Measurements from ENCODE around the gene GABRB2. TPM values are rescaled to one million over a fixed set of nuclear protein-coding genes. Genes with fewer than 3 reads are reported as not detected.
"Not testable (repeated sequence)": the region's sequence is repeated elsewhere in the genome, so short reads cannot be mapped to it uniquely, and the experiment has no call there.

GABRB2 gene
- total RNA-seq, 1 donor from 2014 or later: not detected

DNA sequence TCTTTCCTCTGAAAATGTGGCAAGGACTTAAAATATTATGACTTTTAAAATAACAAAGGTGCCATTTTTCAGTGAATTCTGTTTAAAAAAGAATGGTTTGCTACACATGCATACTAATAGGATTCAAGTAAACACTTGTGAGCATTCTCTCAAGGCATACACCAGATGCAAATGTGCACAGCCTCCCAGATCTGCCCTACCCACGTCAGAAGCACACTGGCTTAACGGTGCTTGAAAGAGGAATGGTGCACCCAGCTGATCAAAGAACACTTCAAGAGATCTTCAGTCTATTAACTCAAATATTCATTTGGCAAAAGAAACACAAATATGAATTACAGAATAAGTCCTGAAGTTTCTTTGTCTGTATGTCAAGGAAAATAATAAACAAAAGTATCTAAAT lies 15.8 kb downstream of the GABRB2 start:
- TF ChIP-seq, protein P1, sequence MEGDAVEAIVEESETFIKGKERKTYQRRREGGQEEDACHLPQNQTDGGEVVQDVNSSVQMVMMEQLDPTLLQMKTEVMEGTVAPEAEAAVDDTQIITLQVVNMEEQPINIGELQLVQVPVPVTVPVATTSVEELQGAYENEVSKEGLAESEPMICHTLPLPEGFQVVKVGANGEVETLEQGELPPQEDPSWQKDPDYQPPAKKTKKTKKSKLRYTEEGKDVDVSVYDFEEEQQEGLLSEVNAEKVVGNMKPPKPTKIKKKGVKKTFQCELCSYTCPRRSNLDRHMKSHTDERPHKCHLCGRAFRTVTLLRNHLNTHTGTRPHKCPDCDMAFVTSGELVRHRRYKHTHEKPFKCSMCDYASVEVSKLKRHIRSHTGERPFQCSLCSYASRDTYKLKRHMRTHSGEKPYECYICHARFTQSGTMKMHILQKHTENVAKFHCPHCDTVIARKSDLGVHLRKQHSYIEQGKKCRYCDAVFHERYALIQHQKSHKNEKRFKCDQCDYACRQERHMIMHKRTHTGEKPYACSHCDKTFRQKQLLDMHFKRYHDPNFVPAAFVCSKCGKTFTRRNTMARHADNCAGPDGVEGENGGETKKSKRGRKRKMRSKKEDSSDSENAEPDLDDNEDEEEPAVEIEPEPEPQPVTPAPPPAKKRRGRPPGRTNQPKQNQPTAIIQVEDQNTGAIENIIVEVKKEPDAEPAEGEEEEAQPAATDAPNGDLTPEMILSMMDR (IDR thresholded peaks at IDR 0.05): no peak
- Mint-ChIP-seq H3K36me3 (ENCODE audit: low read depth) (no peaks in the 10 kb centered on the region), H3K4me1 (ENCODE audit: low read depth) (no peaks in the 10 kb centered on the region), H3K4me3 (ENCODE audit: unreplicated experiment) (no peak overlapping the region), H3K27me3 (ENCODE audit: low read depth) (peaks cover 7% of the 10 kb centered on the region), H3K9me3 (ENCODE audit: low read depth) (no peaks in the 10 kb centered on the region), H3K27ac (ENCODE audit: unreplicated experiment) (no peak overlapping the region)
- DNase-seq (ENCODE audit: low spot score): no peak

DNA sequence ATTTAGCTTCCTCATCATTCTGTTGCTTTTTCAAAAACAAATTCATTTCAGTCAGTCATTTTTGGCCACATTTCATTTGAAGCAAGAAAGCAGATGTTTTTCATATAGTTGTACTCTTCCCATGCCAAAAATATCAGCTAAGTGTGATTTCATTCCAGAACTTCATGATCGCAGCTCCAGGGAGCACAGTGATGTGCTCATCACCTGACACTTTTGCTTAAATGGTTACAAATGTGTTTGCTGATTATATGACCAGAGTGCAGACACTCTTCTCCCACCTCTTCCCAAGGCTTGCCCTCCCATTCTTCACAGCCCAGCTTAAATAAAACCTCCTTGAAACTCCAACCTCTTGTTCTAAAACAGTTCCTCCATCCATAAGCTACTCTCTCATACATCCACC lies 32.6 kb downstream of the GABRB2 start:
- DNase-seq (ENCODE audit: low spot score): no peak
- Mint-ChIP-seq H3K27ac (ENCODE audit: unreplicated experiment) (no peak overlapping the region), H3K4me3 (ENCODE audit: unreplicated experiment) (no peak overlapping the region), H3K4me1 (ENCODE audit: low read depth) (no peaks in the 10 kb centered on the region), H3K27me3 (ENCODE audit: low read depth) (no peaks in the 10 kb centered on the region), H3K9me3 (ENCODE audit: low read depth) (peaks cover 8% of the 10 kb centered on the region), H3K36me3 (ENCODE audit: low read depth) (no peaks in the 10 kb centered on the region)
- TF ChIP-seq, protein P1 (IDR thresholded peaks at IDR 0.05): no peak

DNA sequence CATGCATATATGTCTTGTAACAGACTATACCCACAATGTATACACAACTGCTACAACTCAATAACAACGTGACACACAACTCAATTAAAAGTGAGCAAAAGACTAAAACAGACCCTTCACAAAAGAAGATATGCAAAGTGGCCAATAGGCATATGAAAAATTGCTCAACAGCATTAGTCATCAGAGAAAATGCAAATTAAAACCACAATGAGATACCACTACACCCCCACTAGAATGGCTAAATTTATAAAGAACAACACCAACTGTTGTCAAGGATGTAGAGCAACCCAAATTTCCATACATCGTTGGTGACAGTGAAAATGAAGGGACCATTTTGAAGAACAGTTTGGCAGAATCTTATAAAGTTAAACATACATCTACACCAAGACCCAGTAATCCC lies 38.9 kb downstream of the GABRB2 start:
- no peak overlapping the region for H3K4me3 Mint-ChIP-seq (ENCODE audit: unreplicated experiment)
- H3K27ac Mint-ChIP-seq (ENCODE audit: unreplicated experiment): no peak overlapping the region
- no peak for DNase-seq (ENCODE audit: low spot score)
- TF ChIP-seq, protein P1 (IDR thresholded peaks at IDR 0.05): no peak
- H3K9me3 Mint-ChIP-seq (ENCODE audit: low read depth): peaks cover 1% of the 10 kb centered on the region
- no peaks in the 10 kb centered on the region for H3K36me3 Mint-ChIP-seq (ENCODE audit: low read depth)
- no peaks in the 10 kb centered on the region for H3K4me1 Mint-ChIP-seq (ENCODE audit: low read depth)
- H3K27me3 Mint-ChIP-seq (ENCODE audit: low read depth): no peaks in the 10 kb centered on the region

DNA sequence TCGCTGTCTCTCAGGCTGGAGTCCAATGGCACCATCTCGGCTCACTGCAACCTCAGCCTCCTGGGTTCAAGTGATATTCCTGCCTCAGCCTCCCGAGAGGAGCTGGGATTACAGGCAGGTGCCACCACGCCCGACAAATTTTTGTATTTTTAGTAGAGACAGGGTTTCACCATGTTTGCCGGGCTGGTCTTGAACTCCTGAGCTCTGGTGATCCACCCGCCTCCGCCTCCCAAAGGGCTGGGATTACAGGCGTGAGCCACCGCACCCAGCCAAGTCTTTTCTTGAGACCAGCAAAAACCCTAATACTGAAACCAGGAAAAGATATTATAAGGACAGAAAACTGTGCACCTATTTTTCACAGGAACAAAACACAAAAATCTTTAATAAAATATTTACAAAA lies 41.4 kb downstream of the GABRB2 start:
- not testable (repeated sequence) for H3K36me3 Mint-ChIP-seq (ENCODE audit: low read depth); H3K27ac Mint-ChIP-seq (ENCODE audit: unreplicated experiment); H3K4me3 Mint-ChIP-seq (ENCODE audit: unreplicated experiment); H3K9me3 Mint-ChIP-seq (ENCODE audit: low read depth); H3K27me3 Mint-ChIP-seq (ENCODE audit: low read depth); H3K4me1 Mint-ChIP-seq (ENCODE audit: low read depth); DNase-seq (ENCODE audit: low spot score)

DNA sequence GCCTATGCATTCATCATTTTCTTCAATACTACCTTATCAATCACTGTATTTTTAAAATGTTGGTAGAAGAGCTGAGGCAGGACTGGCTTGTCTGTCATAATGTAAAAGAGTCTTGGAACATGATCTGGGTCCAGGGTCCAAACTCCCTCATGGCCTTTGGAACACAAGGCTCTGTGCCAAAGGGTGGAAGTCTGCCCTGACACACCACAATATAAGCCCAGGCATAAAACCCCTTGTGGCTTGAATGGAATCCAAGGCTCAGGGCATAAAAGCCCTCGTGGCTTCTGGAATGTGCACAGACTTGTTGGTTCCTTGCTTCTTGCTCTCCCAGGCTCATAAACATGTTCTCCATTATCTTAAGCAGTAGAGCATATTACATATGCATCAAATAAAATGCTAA lies 48.0 kb downstream of the GABRB2 start:
- DNase-seq (ENCODE audit: low spot score): no peak
- TF ChIP-seq, protein P1 (IDR thresholded peaks at IDR 0.05): no peak
- Mint-ChIP-seq H3K36me3 (ENCODE audit: low read depth) (no peaks in the 10 kb centered on the region), H3K4me1 (ENCODE audit: low read depth) (no peaks in the 10 kb centered on the region), H3K9me3 (ENCODE audit: low read depth) (peaks cover 19% of the 10 kb centered on the region), H3K27me3 (ENCODE audit: low read depth) (no peaks in the 10 kb centered on the region), H3K4me3 (ENCODE audit: unreplicated experiment) (no peak overlapping the region), H3K27ac (ENCODE audit: unreplicated experiment) (no peak overlapping the region)

DNA sequence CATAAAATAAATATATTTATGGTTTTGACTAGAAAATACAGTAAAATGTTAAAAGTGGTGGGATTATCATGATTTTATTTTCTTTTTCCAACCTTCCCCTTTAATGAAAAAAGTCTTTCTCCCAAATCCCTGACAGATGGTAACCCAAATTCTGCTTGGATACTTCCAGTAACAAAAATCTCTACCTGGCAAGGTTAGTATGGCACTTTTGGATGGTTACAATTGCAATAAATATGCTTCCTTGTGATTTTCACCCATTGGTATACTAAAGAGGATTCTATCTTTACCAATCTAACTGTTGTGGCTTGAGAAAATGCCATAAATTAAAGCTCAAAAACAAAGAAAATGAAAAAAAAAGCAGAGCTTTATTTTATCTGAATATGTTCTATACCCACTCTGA lies 62.8 kb downstream of the GABRB2 start:
- Mint-ChIP-seq H3K27ac (ENCODE audit: unreplicated experiment) (no peak overlapping the region), H3K4me1 (ENCODE audit: low read depth) (no peaks in the 10 kb centered on the region), H3K9me3 (ENCODE audit: low read depth) (no peaks in the 10 kb centered on the region), H3K4me3 (ENCODE audit: unreplicated experiment) (no peak overlapping the region), H3K27me3 (ENCODE audit: low read depth) (no peaks in the 10 kb centered on the region), H3K36me3 (ENCODE audit: low read depth) (no peaks in the 10 kb centered on the region)
- no peak for DNase-seq (ENCODE audit: low spot score)
- TF ChIP-seq, protein P1 (IDR thresholded peaks at IDR 0.05): no peak

All from chondrocyte (in vitro differentiated cells).